SK-N-MC (cell line): Measurements from ENCODE around the gene TICAM1.
"Not testable (repeated sequence)": the region's sequence is repeated elsewhere in the genome, so short reads cannot be mapped to it uniquely, and the experiment has no call there.

Source experiments
- DNase-seq: peaks from one replicate; pipeline ENCODE4 v3.0.0-alpha.2; 2011; ENCODE audit warnings: low read depth, low spot score
- H3K27ac ChIP-seq: fragments of 200-600 bp; sonication (generic); 2 replicates; pipeline ENCODE4 v1.5.1; 2016; ENCODE audit warnings: mixed run types
- H3K36me3 ChIP-seq: fragments of 200-600 bp; sonication (generic); 2 replicates; pipeline ENCODE4 v1.6.1; 2017; ENCODE audit warnings: antibody characterized with exemption, low read length, mixed read lengths; ENCODE audit not compliant: insufficient read depth
- H3K4me3 ChIP-seq: fragments of 200-600 bp; sonication (generic); 2 replicates; pipeline ENCODE4 v1.5.1; 2016
- H3K9ac ChIP-seq: fragments of 200-600 bp; sonication (generic); 2 replicates; pipeline ENCODE4 v1.8.0; 2017; ENCODE audit warnings: mixed run types, mixed read lengths; ENCODE audit not compliant: insufficient read length
- H3K9me3 ChIP-seq: fragments of 200-600 bp; sonication (generic); 2 replicates; pipeline ENCODE4 v1.6.1; 2017; ENCODE audit warnings: low read depth, mild to moderate bottlenecking, antibody characterized with exemption, low read length, moderate library complexity, mixed read lengths
- EZH2 ChIP-seq: fragments of 200-600 bp; sonication (generic); IDR thresholded peaks from one replicate; pipeline ENCODE4 v1.6.1; 2017; ENCODE audit warnings: antibody characterized with exemption
- FOXP2 ChIP-seq: optimal IDR thresholded peaks from 2 replicates; pipeline ENCODE3; 2011; ENCODE audit warnings: mild to moderate bottlenecking, moderate library complexity; ENCODE audit not compliant: insufficient read depth; ENCODE audit errors: extremely low read length, control extremely low read depth
- POLR2AphosphoS5 ChIP-seq: IDR thresholded peaks from 2 replicates; pipeline ENCODE4 v1.6.1; 2012; ENCODE audit warnings: mild to moderate bottlenecking, low read depth, low read length, borderline replicate concordance

The TICAM1 gene

GRCh38 chr19:4867534-4868285, 36.2 kb upstream of the TICAM1 start, which contains the start of gene PLIN3:
Gene PLIN3, minus strand, starts transcription at chr19:4867667. Its CDS starts 6,273 bp downstream, at chr19:4861394.
- DNase-seq: peak; percentile 52

GRCh38 chr19:4866595-4867424, 35.3 kb upstream of the TICAM1 start:
- H3K9me3 ChIP-seq: no peaks in the 10 kb centered on the region
- peak overlapping the region; percentile 79 for H3K9ac ChIP-seq
- H3K4me3 ChIP-seq: peak overlapping the region; percentile 83
- H3K27ac ChIP-seq: no peak overlapping the region
- TF ChIP-seq FOXP2 (no peak), POLR2AphosphoS5 (no peak)
- DNase-seq: no peak
- no peaks in the 10 kb centered on the region for H3K36me3 ChIP-seq

More at GRCh38 chr19:4867534-4868285, 36.2 kb upstream of the TICAM1 start, which contains the start of gene PLIN3:
- no peak within 1 kb of the TSS for H3K27ac ChIP-seq
- TF ChIP-seq EZH2 (no peak), POLR2AphosphoS5 (peak; percentile 51; the same call in 1 of the 2 replicates), FOXP2 (no peak)
- H3K36me3 ChIP-seq: no peaks in the 10 kb centered on the region
- H3K9ac ChIP-seq: peak within 1 kb of the TSS; percentile 79
- no peaks in the 10 kb centered on the region for H3K9me3 ChIP-seq
- H3K4me3 ChIP-seq: peak within 1 kb of the TSS; percentile 83

- no peak overlapping the region for H3K27ac ChIP-seq
- H3K9ac ChIP-seq: no peak overlapping the region
- no peak for DNase-seq
- TF ChIP-seq POLR2AphosphoS5 (no peak), EZH2 (no peak), FOXP2 (no peak)
- H3K9me3 ChIP-seq: no peaks in the 10 kb centered on the region
- H3K4me3 ChIP-seq: no peak overlapping the region
- peaks cover 5% of the 10 kb centered on the region; the same call in 1 of the 2 replicates for H3K36me3 ChIP-seq
Observed at GRCh38 chr19:4861147-4861546, 29.6 kb upstream of the TICAM1 start.

- H3K4me3 ChIP-seq: no peak overlapping the region
- no peaks in the 10 kb centered on the region for H3K9me3 ChIP-seq
- TF ChIP-seq EZH2: no peak
- TF ChIP-seq FOXP2: no peak
- no peak for TF ChIP-seq POLR2AphosphoS5
- no peak for DNase-seq
- no peak overlapping the region for H3K9ac ChIP-seq
- H3K27ac ChIP-seq: peak overlapping the region; percentile 36; the same call in 1 of the 2 replicates
- peaks cover 5% of the 10 kb centered on the region; the same call in 1 of the 2 replicates for H3K36me3 ChIP-seq
Observed at GRCh38 chr19:4859697-4860096, 28.2 kb upstream of the TICAM1 start.

- not testable (repeated sequence) for H3K9me3 ChIP-seq, H3K27ac ChIP-seq, H3K4me3 ChIP-seq, DNase-seq, H3K9ac ChIP-seq, H3K36me3 ChIP-seq
Observed at GRCh38 chr19:4856468-4856867, 25.0 kb upstream of the TICAM1 start.

DNA sequence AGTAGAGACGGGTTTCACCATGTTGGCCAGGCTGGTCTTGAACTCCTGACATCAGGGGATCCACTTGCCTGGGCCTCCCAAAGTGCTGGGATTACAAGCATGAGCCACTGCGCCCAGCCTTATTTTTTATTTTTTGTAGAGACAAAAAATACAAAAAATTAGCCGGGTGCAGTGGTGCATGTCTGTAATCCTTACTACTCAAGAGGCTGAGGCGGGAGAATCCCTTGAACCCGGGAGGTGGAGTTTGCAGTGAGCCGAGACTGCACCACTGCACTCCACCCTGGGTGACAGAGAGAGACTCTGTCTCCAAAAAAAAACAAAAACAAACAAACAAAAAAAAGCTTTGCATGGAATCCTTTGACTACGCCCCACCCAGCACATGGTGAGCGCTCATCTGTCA, 22.0 kb upstream of the TICAM1 start:
- H3K9me3 ChIP-seq, H3K4me3 ChIP-seq, H3K36me3 ChIP-seq, H3K27ac ChIP-seq, H3K9ac ChIP-seq, DNase-seq: not testable (repeated sequence)

DNA sequence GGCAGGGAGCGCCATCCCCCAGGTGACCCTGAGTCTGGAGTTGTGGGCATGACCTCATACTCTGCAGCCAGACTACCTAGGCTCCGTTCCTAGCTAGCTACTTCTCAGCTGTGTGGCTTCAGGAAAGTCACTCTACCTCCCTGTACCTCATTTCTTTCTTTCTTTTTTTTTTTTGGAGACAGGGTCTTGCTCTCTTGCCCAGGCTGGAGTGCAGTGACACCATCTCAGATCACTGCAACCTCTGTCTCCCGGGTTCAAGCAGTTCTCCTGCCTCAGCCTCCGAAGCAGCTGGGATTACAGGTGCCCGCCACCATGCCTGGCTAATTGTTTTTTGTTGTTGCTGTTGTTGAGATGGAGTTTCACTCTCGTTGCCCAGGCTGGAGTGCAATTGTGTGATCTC, 21.0 kb upstream of the TICAM1 start:
- no peaks in the 10 kb centered on the region for H3K9me3 ChIP-seq
- no peak overlapping the region for H3K9ac ChIP-seq
- DNase-seq: no peak
- no peak for TF ChIP-seq FOXP2
- no peak for TF ChIP-seq EZH2
- TF ChIP-seq POLR2AphosphoS5: no peak
- no peaks in the 10 kb centered on the region; the same call in 1 of the 2 replicates for H3K36me3 ChIP-seq
- no peak overlapping the region for H3K4me3 ChIP-seq
- no peak overlapping the region for H3K27ac ChIP-seq

DNA sequence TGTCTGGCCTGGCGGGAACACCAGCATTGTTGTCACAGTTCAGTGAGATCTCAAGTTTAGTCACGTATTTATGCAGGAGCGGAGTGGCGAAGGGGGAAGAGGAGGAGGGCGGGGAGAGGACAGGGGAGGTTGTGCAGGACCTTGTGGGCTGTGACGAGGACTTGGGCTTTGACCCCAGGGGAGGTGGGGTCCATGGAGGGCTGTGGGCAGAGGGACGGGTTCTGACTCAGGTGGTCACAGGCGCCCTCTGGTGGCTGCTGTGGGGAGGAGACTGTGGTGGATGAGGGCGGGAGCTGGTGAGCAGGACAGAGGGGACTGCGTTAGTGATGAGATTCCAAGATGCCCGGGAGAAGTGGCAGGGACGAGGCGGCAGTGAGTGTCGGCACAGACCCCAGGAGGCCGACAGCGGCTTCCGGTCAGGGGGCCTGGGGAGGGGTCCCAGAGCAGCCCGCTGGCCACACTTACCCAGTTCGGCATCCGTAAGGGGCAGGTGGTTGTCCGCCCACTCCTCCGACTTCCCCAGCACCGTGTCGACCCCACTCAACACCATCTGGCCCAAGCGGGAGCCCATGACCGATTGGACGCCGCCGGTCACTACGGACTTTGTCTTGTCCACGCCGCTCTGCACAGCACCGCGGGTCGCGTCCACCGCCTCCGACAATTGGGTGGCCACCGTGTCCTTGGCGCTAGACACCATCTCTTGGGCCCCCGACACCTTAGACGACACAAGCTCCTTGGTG, 20.2 kb upstream of the TICAM1 start:
- Histone ChIP-seq H3K27ac (no peak overlapping the region), H3K4me3 (no peak overlapping the region), H3K36me3 (no peaks in the 10 kb centered on the region; the same call in 1 of the 2 replicates), H3K9me3 (no peaks in the 10 kb centered on the region), H3K9ac (no peak overlapping the region)
- DNase-seq: no peak
- TF ChIP-seq POLR2AphosphoS5: no peak
- no peak for TF ChIP-seq EZH2
- TF ChIP-seq FOXP2: no peak
